VCaP (cell line): Measurements from ENCODE around the gene SLC25A4.
"Not testable (repeated sequence)": the region's sequence is repeated elsewhere in the genome, so short reads cannot be mapped to it uniquely, and the experiment has no call there.

ENCODE experiments used
- H3K27ac ChIP-seq: fragments of 450-650 bp; 2 replicates; pipeline ENCODE4 v1.5.1; 2017
- CTCF ChIP-seq: fragments of 450-650 bp; conservative IDR thresholded peaks from 2 replicates; pipeline ENCODE4 v1.5.1; 2017; ENCODE audit warnings: mild to moderate bottlenecking, moderate library complexity

The SLC25A4 gene

GRCh38 chr4:185101354-185101890 lies 41.6 kb upstream of the SLC25A4 start:
- no peak for TF ChIP-seq CTCF
- no peak overlapping the region for H3K27ac ChIP-seq

- H3K27ac ChIP-seq = no peak overlapping the region
- no peak for TF ChIP-seq CTCF
Observed at GRCh38 chr4:185104733-185105132, 38.3 kb upstream of the SLC25A4 start.

- no peak for TF ChIP-seq CTCF
- H3K27ac ChIP-seq = no peak overlapping the region
Observed at GRCh38 chr4:185106353-185106752, 36.7 kb upstream of the SLC25A4 start.

- not testable (repeated sequence) for H3K27ac ChIP-seq
Observed at GRCh38 chr4:185107574-185107973, 35.5 kb upstream of the SLC25A4 start.

GRCh38 chr4:185108185-185108584 lies 34.9 kb upstream of the SLC25A4 start:
- no peak overlapping the region for H3K27ac ChIP-seq

GRCh38 chr4:185108669-185109068 lies 34.4 kb upstream of the SLC25A4 start:
- no peak for TF ChIP-seq CTCF
- no peak overlapping the region for H3K27ac ChIP-seq

More at GRCh38 chr4:185108185-185108584, 34.9 kb upstream of the SLC25A4 start:
- no peak for TF ChIP-seq CTCF

GRCh38 chr4:185109736-185110135 lies 33.3 kb upstream of the SLC25A4 start:
- no peak overlapping the region for H3K27ac ChIP-seq
- TF ChIP-seq CTCF = no peak

- no peak for TF ChIP-seq CTCF
- H3K27ac ChIP-seq = no peak overlapping the region
Observed at GRCh38 chr4:185110375-185110823, 32.7 kb upstream of the SLC25A4 start.
